ENCODE data around the gene CDKN2A.

Gene CDKN2A

DNA sequence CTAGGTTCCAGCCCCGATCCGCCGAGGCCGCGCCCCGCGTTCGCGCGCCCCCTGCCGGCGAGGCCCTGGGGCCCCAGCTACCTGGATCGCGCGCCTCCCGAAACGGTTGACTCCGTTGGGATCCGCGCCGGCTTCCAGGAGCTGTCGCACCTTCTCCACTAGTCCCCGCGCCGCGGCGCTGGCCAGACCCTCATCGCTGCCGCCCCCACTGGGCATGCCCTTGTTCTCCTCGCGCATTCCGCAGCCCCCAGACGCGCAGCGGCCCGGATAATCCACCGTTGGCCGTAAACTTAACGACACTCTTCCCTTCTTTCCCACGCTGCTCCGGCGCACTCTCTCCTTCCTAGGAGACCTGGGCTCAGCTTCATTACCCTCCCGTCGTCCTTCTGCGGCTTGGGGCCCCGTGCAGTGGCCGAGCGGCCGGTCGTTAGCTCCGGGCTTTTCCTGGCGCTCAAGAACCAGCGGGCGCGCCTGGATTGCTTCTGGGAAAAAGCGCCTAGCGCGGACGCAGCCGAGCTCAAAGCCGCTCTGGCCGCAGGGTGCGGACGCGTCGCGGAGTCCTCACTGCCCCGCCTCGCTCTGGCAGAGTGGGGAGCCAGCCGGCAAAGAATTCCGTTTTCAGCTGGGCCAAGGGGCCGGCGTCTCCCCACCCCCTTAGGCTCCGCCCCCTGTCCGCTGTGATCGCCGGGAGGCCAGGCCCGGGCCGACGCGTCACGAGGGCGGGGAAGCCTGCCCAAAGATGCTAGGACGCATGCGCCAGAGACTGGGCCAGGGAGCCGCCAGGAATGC, 14.7 kb upstream of the CDKN2A start, which contains the start of gene CDKN2B:
Gene CDKN2B, minus strand, starts transcription at position 589 of the 789 bp plus-strand sequence. Its CDS starts 352 bp downstream, at position 237.
- no peaks in the 10 kb centered on the region for H3K9me2 ChIP-seq (replicated peaks; ENCODE audit: insufficient read depth, low read length)
- no peaks in the 10 kb centered on the region for H4K20me1 ChIP-seq (ENCODE audit: low read depth, low read length)
- H3K4me3 ChIP-seq (ENCODE audit: insufficient read depth, low read length, poor library complexity, severe bottlenecking), result peak within 1 kb of the TSS; percentile 77
- H3K27ac ChIP-seq (ENCODE audit: low read depth, low read length), result peak within 1 kb of the TSS; percentile 15; the same call in 1 of the 2 replicates
- TF ChIP-seq EZH2phosphoT487 (conservative IDR thresholded peaks at IDR 0.05; ENCODE audit: low read length), result no peak
- TF ChIP-seq, protein P1, sequence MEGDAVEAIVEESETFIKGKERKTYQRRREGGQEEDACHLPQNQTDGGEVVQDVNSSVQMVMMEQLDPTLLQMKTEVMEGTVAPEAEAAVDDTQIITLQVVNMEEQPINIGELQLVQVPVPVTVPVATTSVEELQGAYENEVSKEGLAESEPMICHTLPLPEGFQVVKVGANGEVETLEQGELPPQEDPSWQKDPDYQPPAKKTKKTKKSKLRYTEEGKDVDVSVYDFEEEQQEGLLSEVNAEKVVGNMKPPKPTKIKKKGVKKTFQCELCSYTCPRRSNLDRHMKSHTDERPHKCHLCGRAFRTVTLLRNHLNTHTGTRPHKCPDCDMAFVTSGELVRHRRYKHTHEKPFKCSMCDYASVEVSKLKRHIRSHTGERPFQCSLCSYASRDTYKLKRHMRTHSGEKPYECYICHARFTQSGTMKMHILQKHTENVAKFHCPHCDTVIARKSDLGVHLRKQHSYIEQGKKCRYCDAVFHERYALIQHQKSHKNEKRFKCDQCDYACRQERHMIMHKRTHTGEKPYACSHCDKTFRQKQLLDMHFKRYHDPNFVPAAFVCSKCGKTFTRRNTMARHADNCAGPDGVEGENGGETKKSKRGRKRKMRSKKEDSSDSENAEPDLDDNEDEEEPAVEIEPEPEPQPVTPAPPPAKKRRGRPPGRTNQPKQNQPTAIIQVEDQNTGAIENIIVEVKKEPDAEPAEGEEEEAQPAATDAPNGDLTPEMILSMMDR (IDR thresholded peaks at IDR 0.05; ENCODE audit: insufficient read depth, low read length, poor library complexity, severe bottlenecking), result peak; percentile 97
- no peaks in the 10 kb centered on the region for H3K79me2 ChIP-seq (ENCODE audit: insufficient read depth, low read length)
- H3K36me3 ChIP-seq (ENCODE audit: low read length), result no peaks in the 10 kb centered on the region
- H3K9me3 ChIP-seq (ENCODE audit: insufficient read depth, low read length), result no peaks in the 10 kb centered on the region
- H3F3A ChIP-seq (ENCODE audit: insufficient read depth), result peaks cover 7% of the 10 kb centered on the region; the same call in 1 of the 2 replicates
- peak within 1 kb of the TSS; percentile 62 for H3K9ac ChIP-seq (ENCODE audit: low read length)
- H3K4me2 ChIP-seq (ENCODE audit: low read depth, low read length, poor library complexity, severe bottlenecking), result peak within 1 kb of the TSS; percentile 74
- no peaks in the 10 kb centered on the region for H3K27me3 ChIP-seq (ENCODE audit: low read length)
- H2AFZ ChIP-seq (ENCODE audit: low read depth, low read length, severe bottlenecking), result peak within 1 kb of the TSS; percentile 88

GRCh38 chr9:22008384-22008716, 14.2 kb upstream of the CDKN2A start:
- Histone ChIP-seq H3K27me3 (ENCODE audit: low read length) (no peaks in the 10 kb centered on the region), H2AFZ (ENCODE audit: low read depth, low read length, severe bottlenecking) (peak overlapping the region; percentile 37), H4K20me1 (ENCODE audit: low read depth, low read length) (0 out of 2 replicates have a peak, but pooled peaks cover 4% of the 10 kb centered on the region), H3K27ac (ENCODE audit: low read depth, low read length) (no peak overlapping the region), H3K79me2 (ENCODE audit: insufficient read depth, low read length) (no peaks in the 10 kb centered on the region), H3K36me3 (ENCODE audit: low read length) (no peaks in the 10 kb centered on the region), H3K9me2 (replicated peaks; ENCODE audit: insufficient read depth, low read length) (no peaks in the 10 kb centered on the region), H3K9me3 (ENCODE audit: insufficient read depth, low read length) (no peaks in the 10 kb centered on the region), H3K4me3 (ENCODE audit: insufficient read depth, low read length, poor library complexity, severe bottlenecking) (peak overlapping the region; percentile 77), H3F3A (ENCODE audit: insufficient read depth) (peaks cover 7% of the 10 kb centered on the region; the same call in 1 of the 2 replicates), H3K4me2 (ENCODE audit: low read depth, low read length, poor library complexity, severe bottlenecking) (peak overlapping the region; percentile 74), H3K9ac (ENCODE audit: low read length) (peak overlapping the region; percentile 62)
- TF ChIP-seq EZH2phosphoT487 (conservative IDR thresholded peaks at IDR 0.05; ENCODE audit: low read length), result no peak
- TF ChIP-seq, protein P1 (IDR thresholded peaks at IDR 0.05; ENCODE audit: insufficient read depth, low read length, poor library complexity, severe bottlenecking), result no peak

DNA sequence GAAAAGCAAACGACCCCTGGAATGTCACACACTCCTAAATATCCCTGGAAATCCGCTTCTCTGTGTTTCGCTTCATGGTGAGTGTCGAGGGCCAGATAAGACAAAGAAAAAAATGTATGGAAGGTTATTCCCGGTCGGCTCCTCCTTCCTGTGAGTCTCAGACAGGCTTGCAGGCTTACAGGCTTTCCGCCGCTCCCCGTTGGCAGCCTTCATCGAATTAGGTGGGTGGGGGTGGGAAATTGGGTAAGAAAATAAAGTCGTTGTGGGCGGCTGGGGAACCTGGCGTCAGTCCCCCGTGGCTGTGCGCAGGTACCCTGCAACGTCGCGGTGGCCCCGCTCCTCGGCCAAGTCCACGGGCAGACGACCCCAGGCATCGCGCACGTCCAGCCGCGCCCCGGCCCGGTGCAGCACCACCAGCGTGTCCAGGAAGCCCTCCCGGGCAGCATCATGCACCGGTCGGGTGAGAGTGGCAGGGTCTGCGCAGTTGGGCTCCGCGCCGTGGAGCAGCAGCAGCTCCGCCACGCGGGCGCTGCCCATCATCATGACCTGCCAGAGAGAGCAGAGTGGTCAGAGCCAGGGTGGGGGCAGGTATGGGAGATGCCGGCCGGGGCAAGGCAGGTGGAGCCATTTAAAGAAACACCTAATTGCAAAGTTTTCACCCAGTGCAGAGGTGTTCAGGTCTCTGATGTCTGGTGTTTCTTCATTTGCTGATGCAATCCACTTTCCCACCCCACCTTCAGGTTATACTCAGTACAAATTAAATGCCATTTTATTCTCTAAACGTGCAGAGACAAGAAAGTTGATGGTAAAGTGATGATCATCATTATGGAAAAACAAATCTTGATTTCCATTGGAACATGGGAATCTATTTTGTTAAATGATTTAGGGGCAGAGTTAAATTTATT, 11.8 kb upstream of the CDKN2A start:
- no peaks in the 10 kb centered on the region for H3K9me3 ChIP-seq (ENCODE audit: insufficient read depth, low read length)
- H3K4me2 ChIP-seq (ENCODE audit: low read depth, low read length, poor library complexity, severe bottlenecking), result no peak overlapping the region
- no peaks in the 10 kb centered on the region for H3K9me2 ChIP-seq (replicated peaks; ENCODE audit: insufficient read depth, low read length)
- peaks cover 8% of the 10 kb centered on the region; the same call in 1 of the 2 replicates for H3K79me2 ChIP-seq (ENCODE audit: insufficient read depth, low read length)
- no peak overlapping the region for H3K9ac ChIP-seq (ENCODE audit: low read length)
- peaks cover 19% of the 10 kb centered on the region for H4K20me1 ChIP-seq (ENCODE audit: low read depth, low read length)
- no peak overlapping the region for H3K27ac ChIP-seq (ENCODE audit: low read depth, low read length)
- TF ChIP-seq EZH2phosphoT487 (conservative IDR thresholded peaks at IDR 0.05; ENCODE audit: low read length), result no peak
- TF ChIP-seq, protein P1 (IDR thresholded peaks at IDR 0.05; ENCODE audit: insufficient read depth, low read length, poor library complexity, severe bottlenecking), result no peak
- no peaks in the 10 kb centered on the region for H3K36me3 ChIP-seq (ENCODE audit: low read length)
- no peak overlapping the region for H3K4me3 ChIP-seq (ENCODE audit: insufficient read depth, low read length, poor library complexity, severe bottlenecking)
- no peaks in the 10 kb centered on the region for H3K27me3 ChIP-seq (ENCODE audit: low read length)
- peaks cover 7% of the 10 kb centered on the region; the same call in 1 of the 2 replicates for H3F3A ChIP-seq (ENCODE audit: insufficient read depth)
- no peak overlapping the region for H2AFZ ChIP-seq (ENCODE audit: low read depth, low read length, severe bottlenecking)
